Activated CD4-positive, alpha-beta T cell treated with anti-CD3 and anti-CD28 coated beads, Interleukin-2, amount 50 U/mL, for 4 hours (primary cell): Measurements from ENCODE around the gene SPNS1.
"Not testable (repeated sequence)": the region's sequence is repeated elsewhere in the genome, so short reads cannot be mapped to it uniquely, and the experiment has no call there.

ENCODE experiments used
- DNase-seq, 2 experiments: peaks; one replicate each; pipeline ENCODE4 v3.0.0-alpha.2; 2020

The SPNS1 gene, protein sequence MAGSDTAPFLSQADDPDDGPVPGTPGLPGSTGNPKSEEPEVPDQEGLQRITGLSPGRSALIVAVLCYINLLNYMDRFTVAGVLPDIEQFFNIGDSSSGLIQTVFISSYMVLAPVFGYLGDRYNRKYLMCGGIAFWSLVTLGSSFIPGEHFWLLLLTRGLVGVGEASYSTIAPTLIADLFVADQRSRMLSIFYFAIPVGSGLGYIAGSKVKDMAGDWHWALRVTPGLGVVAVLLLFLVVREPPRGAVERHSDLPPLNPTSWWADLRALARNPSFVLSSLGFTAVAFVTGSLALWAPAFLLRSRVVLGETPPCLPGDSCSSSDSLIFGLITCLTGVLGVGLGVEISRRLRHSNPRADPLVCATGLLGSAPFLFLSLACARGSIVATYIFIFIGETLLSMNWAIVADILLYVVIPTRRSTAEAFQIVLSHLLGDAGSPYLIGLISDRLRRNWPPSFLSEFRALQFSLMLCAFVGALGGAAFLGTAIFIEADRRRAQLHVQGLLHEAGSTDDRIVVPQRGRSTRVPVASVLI

DNA sequence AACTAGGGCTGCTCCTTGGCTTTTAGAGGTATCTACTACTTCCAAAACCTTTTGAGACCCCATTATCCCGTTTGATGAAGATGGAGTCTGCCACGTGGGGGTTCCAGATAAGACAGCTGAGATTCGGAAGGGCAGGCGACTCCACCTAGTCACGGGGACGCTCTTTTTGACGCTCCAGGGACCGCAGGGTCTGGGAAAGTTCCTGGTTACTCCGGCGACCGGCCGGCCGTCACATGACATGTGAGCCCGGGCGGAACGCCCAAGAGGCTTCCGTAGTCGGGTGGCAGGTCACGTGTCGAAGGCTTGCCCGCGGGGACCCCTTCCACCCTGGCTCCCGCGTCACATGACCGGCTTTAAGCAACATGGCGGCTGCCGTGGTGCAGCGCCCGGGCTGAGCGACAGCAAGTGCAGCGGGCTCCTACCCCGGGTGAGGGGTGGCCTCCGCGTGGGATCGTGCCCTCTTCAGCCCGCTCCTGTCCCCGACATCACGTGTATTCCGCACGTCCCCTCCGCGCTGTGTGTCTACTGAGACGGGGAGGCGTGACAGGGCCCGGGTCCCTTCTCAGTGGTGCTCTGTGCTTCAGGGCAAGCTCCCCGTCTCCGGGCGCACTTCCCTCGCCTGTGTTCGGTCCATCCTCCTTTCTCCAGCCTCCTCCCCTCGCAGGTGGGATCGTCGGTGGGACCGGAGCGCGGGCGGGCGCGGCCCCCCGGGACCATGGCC is at the start of gene SPNS1:
Gene SPNS1 (plus strand): TSS at position 342 of the 721 bp plus-strand sequence. CDS start 374 bp downstream, at position 716.
- peak; percentile 86 to 89 for DNase-seq

- DNase-seq = peak; percentile 71 to 75
Measured at GRCh38 chr16:28925386-28926228, 49.0 kb upstream of the SPNS1 start.

DNA sequence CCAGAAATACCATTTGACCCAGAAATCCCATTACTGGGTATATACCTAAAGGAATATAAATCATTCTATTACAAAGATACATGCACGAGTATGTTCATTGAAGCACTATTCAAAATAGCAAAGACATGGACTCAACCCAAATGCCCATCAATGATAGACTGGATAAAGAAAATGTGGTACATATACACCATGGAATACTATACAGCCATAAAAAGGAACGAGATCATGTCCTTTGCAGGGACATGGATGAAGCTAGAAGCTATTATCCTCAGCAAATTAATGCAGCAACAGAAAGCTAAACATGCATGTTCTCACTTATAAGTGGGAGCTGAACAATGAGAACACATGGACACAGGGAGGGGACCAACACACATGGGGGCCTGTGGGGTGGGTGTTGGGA is 48.3 kb upstream of the SPNS1 start:
- not testable (repeated sequence) for DNase-seq

DNA sequence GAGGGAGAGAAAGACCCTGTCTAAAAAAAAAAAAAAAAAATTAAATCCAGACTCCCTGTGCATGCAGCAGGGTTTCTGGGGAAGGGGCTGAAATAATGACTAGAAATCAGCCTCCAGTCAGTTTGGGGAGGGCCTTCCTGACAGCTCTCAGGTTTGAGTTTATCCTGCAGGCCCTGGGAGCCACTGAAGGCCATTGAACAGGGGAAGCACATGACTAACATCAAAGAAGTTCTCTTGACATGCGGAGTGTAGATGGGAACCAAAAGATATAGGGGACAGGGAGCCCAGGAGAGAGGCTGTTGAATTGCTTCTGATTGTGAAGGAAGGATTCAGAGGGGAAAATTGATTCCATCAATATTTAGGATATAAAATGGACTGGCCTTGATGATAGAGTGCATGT is 46.8 kb upstream of the SPNS1 start:
- DNase-seq = no peak

DNA sequence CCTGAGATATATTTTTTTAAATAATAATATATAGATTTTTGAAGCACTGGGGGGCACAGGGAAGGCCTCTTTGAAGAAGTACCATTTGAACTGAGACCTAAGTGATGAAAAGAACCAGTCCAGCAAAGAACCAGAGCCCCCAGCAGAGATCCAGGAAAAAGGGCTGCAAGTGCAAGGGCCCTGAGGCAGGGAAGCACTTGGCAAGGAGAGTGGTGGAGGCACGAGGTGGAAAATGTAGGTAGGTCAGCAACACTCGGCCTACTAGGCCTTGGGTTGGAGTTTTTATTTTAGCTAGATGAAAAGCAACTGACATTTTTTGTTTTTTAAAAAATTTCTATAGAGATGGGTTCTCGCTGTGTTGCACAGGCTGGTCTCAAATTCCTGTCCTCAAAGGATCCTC is 44.4 kb upstream of the SPNS1 start:
- DNase-seq = no peak

GRCh38 chr16:28930652-28931051 is 43.9 kb upstream of the SPNS1 start:
- no peak for DNase-seq

DNA sequence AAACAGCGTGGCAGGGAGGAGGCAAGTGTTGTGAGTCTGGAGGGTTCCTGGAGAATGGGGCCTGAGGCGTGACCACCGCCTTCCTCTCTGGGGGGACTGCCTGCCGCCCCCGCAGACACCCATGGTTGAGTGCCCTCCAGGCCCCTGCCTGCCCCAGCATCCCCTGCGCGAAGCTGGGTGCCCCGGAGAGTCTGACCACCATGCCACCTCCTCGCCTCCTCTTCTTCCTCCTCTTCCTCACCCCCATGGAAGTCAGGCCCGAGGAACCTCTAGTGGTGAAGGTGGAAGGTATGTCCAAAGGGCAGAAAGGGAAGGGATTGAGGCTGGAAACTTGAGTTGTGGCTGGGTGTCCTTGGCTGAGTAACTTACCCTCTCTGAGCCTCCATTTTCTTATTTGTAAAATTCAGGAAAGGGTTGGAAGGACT is 42.8 kb upstream of the SPNS1 start, which contains the start of gene CD19:
Gene CD19 (plus strand): TSS at position 171 of the 425 bp plus-strand sequence. CDS start 30 bp downstream, at position 201.
- no peak for DNase-seq

DNA sequence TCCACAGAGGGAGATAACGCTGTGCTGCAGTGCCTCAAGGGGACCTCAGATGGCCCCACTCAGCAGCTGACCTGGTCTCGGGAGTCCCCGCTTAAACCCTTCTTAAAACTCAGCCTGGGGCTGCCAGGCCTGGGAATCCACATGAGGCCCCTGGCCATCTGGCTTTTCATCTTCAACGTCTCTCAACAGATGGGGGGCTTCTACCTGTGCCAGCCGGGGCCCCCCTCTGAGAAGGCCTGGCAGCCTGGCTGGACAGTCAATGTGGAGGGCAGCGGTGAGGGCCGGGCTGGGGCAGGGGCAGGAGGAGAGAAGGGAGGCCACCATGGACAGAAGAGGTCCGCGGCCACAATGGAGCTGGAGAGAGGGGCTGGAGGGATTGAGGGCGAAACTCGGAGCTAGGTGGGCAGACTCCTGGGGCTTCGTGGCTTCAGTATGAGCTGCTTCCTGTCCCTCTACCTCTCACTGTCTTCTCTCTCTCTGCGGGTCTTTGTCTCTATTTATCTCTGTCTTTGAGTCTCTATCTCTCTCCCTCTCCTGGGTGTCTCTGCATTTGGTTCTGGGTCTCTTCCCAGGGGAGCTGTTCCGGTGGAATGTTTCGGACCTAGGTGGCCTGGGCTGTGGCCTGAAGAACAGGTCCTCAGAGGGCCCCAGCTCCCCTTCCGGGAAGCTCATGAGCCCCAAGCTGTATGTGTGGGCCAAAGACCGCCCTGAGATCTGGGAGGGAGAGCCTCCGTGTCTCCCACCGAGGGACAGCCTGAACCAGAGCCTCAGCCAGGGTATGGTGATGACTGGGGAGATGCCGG is 42.0 kb upstream of the SPNS1 start:
- DNase-seq = no peak

GRCh38 chr16:28933171-28933570 is 41.4 kb upstream of the SPNS1 start:
- no peak for DNase-seq

GRCh38 chr16:28935346-28935745 is 39.2 kb upstream of the SPNS1 start:
- DNase-seq = no peak

DNA sequence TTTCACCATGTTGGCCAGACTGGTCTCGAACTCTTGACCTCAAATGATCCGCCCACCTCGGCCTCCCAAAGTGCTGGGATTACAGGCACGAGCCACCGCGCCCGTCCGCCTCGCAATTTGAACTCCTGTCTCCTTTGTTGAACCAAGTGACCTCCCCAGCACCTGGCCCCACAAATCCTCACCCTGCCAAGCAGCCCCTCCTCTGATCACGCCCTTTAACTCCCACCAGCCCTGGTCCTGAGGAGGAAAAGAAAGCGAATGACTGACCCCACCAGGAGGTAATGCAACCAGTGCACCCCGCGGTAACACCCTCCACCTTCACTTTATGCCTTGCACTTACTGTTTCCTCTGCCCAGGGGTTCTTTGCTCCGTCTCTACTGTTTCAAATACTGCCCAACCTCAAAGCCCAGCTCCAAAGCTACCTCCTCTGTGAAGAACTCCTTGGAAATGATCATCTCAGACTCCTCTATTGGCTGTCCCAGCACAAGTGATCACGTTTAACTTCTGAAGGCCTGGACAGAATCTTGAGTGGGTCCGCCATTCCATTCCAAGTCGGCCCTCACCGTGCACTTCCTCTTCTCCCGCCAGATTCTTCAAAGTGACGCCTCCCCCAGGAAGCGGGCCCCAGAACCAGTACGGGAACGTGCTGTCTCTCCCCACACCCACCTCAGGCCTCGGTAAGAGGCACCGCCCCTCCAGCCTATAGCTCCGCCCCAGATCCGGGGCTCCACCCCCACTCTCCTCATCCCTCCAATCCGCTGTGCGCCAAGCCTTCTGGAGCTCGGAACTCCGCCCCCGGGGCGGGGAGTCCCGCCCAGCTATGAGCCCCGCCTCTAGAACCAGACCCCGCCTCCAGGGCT is 38.4 kb upstream of the SPNS1 start:
- peak; percentile 74 to 77 for DNase-seq

DNA sequence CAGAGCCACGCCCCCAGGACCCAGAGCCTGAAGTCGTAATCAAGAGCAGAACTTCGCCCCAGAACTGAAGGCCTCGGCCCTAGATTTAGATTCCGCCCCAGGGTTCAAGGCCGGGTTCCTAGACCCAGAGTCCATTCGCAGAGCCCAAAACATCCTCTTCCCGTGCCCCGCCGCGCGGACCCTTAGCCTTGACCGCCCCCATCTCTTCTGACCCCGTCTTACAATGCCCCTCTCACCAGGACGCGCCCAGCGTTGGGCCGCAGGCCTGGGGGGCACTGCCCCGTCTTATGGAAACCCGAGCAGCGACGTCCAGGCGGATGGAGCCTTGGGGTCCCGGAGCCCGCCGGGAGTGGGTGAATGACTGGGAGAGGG is 37.8 kb upstream of the SPNS1 start:
- DNase-seq = no peak

- no peak for DNase-seq
Measured at GRCh38 chr16:28937222-28937876, 37.2 kb upstream of the SPNS1 start.

- no peak for DNase-seq
Measured at GRCh38 chr16:28938721-28939120, 35.9 kb upstream of the SPNS1 start.

DNA sequence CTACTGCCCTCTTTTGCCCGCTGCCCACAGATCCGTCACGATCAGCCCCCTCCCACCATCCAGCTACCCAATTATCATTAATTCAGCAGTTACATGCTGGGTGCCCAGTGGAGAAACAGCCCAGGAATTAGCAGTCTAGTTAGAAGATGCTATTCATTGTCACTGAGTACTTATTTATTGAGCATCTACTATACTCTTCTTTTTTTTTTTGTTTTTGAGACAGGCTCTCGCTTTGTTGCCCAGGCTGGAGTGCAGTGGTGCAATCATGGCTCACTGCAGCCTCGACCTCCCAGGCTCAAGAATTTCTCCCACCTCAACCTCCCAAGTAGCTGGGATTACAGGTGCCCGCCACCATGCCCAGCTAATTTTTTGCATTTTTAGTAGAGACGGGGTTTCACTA is 34.8 kb upstream of the SPNS1 start:
- DNase-seq = not testable (repeated sequence)

DNA sequence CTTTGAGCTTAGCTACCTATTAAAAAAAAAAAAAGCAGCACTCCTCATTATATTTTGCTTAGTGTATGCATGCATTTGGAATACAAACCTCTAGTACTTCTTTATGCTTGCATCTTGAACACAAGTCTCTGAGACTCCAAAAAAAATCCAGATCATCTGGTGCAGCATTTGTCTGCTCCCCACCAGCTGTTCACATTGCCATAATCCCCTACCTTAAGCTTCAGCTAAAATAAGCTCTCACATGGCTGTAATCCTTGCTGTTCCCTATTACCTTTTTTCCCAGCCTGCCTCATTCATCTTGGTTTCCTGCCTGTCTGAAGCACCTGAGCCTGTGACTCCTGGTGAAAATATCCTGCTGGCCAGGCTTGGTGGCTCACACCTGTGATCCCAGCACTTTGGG is 31.3 kb upstream of the SPNS1 start:
- DNase-seq = no peak

DNA sequence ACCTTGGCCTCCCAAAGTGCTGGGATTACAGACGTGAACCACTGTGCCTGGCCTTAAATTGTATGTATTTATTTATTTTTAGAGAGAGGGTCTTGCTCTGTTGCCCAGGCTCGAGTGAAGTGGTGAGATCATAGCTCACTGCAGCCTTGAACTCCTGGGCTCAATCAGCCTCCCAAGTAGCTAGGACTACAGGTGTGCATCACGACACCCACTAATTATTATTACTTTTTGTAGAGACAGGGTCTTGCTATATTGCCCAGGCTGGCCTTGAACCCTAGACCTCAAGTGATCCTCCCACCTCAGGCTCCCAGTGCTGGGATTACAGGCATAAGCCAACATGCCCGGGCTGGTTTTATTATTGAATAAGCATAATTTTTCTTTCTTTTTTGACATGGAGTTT is 27.9 kb upstream of the SPNS1 start:
- no peak for DNase-seq

DNA sequence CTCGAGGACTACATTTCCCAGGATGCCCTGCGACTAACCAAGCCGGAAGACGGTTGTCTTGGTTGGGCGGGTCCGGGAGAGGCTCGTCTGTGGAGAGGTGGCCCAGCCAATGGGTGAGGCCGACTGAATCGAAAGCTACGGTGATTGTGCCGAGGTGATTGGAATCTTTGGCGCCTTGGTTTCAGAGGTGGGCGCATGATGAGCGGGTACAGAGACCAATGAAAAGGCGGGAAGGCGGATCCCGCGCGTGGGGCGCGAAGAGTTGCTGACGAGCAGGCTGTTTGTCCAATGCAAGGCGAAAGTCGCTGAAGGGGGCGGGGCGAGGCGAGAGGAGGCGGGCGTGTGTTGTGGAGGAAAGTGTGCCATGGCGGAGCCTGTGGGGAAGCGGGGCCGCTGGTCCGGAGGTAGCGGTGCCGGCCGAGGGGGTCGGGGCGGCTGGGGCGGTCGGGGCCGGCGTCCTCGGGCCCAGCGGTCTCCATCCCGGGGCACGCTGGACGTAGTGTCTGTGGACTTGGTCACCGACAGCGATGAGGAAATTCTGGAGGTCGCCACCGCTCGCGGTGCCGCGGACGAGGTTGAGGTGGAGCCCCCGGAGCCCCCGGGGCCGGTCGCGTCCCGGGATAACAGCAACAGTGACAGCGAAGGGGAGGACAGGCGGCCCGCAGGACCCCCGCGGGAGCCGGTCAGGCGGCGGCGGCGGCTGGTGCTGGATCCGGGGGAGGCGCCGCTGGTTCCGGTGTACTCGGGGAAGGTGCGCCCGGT is 23.7 kb upstream of the SPNS1 start, which contains the start of gene NFATC2IP:
Gene NFATC2IP (plus strand): TSS at position 290 of the 762 bp plus-strand sequence. CDS start 75 bp downstream, at position 365.
- DNase-seq = peak; percentile 99 to 100

DNA sequence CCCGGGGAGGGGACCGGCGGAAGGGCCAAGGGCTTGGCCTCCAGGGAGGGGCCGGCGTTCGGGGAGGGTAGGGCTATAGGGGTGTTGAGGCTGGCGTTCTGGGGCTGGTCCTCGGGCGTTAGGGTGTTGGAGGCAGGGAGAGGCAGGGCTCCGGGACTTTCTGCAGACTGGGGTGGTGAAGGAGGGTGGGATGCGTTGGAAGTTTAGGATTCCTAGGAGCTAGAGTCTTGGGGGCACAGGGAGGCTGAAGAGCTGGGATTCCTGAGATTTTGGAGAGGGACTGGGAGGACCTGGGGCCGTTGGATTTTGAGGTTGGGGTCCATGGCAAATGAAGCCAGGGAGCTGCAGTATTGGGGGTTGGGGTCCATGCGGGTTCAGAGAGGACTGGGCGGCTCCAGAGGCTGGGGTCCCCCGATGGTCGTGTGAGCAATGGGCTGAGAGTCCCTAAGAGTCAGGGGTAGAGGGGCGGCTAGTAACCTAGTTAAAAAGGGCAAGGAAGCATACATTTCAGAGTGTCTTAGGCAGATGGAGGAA is 23.1 kb upstream of the SPNS1 start:
- no peak for DNase-seq
